ENCODE measurements around the gene ZNF529.

ZNF529 gene

DNA sequence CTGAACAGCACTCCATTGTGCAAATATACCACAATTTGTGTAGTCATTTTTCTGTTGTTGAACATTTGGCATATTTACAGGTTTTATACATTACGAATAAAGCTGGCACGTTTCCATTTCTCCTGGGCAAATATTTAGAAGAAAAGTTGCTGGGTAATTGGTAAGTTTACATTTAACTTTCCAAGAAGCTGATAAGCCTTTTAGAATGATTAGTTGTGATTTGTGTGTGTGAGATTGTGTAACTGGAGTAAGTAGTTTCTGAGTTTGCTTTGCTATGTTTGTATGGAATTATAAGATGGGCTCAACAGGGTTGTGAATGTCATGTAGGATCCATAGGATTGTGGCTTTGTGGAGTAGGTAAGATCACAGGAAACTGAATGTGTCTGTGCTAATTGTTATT is 1.6 kb upstream of the ZNF529 start:
- Histone ChIP-seq H3K79me2 (ENCODE audit: insufficient read depth, low read length) (peaks cover 57% of the 10 kb centered on the region), H3K9me3 (ENCODE audit: insufficient read depth, low read depth, low read length) (no peaks in the 10 kb centered on the region)

DNA sequence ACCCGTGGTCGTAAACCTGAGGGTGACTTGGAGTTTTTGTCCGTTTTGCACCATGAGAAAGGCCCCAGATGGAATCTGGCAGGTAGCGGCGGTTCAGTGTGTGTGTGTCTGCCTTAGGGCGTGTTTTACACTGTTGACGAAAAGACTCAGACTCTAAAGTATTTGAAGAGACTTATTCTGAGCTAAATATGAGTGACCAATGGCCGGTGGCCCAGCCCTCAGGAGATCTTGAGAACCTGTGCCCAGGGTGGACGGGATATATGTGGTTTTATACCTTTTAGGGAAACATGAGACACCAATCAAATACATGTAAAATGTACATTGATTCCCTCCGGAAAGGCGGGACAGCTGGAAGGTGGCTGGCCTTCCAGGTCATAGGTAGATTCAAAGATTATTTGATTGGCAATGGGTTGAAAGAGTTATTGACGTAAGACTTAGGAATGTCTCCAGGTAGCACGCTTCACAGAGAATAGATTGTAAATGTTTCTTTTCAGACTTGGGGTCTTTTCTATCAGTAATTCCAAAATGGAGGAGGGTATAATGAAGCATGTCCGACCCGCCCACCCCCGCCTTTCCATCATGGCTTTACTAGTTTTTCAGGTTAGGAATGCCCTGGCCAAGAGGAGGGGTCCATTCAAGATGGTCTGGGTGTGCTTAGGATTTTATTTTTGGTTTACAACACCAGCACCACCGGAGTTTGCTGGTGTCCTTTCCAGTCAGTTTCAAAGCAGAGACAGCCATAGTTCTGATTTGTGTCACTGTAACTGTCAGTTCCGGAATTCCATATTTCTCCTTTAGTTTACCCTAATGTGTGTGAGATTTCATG is 1.0 kb upstream of the ZNF529 start:
- no peaks in the 10 kb centered on the region for H3K9me2 ChIP-seq (replicated peaks; ENCODE audit: low read depth, low read length)
- TF ChIP-seq EZH2phosphoT487 (IDR thresholded peaks at IDR 0.05; ENCODE audit: borderline replicate concordance) (no peak), CTCF (conservative IDR thresholded peaks at IDR 0.05; ENCODE audit: low read length) (no peak)
- peaks cover 19% of the 10 kb centered on the region for H3K4me1 ChIP-seq (ENCODE audit: insufficient read depth, low read length, poor library complexity, severe bottlenecking)
- peak overlapping the region; percentile 99; the same call in 1 of the 2 replicates for H2AFZ ChIP-seq (ENCODE audit: low read length)
- H3K9me3 ChIP-seq (ENCODE audit: insufficient read depth, low read depth, low read length) = no peaks in the 10 kb centered on the region
- H4K20me1 ChIP-seq (ENCODE audit: insufficient read depth, low read length, poor library complexity, severe bottlenecking) = peaks cover 10% of the 10 kb centered on the region
- peak overlapping the region; percentile 79 for H3K4me2 ChIP-seq (ENCODE audit: low read depth, low read length, poor library complexity, severe bottlenecking)
- H3K27me3 ChIP-seq (ENCODE audit: insufficient read depth, low read length, poor library complexity, severe bottlenecking) = no peaks in the 10 kb centered on the region
- H3K9ac ChIP-seq (ENCODE audit: low read depth, low read length, poor library complexity, severe bottlenecking) = peak overlapping the region; percentile 82
- H3K36me3 ChIP-seq (ENCODE audit: insufficient read depth, low read length) = peaks cover 6% of the 10 kb centered on the region; the same call in 1 of the 2 replicates
- peak overlapping the region; percentile 99 for H3K4me3 ChIP-seq (ENCODE audit: low read length, poor library complexity, severe bottlenecking)
- no peaks in the 10 kb centered on the region for H3F3A ChIP-seq (ENCODE audit: low read depth)
- H3K79me2 ChIP-seq (ENCODE audit: insufficient read depth, low read length) = peaks cover 52% of the 10 kb centered on the region

More for the DNA sequence above, 1.6 kb upstream of the ZNF529 start:
- peak overlapping the region; percentile 82 for H3K9ac ChIP-seq (ENCODE audit: low read depth, low read length, poor library complexity, severe bottlenecking)
- no peaks in the 10 kb centered on the region for H3F3A ChIP-seq (ENCODE audit: low read depth)
- peaks cover 17% of the 10 kb centered on the region for H3K4me1 ChIP-seq (ENCODE audit: insufficient read depth, low read length, poor library complexity, severe bottlenecking)
- peaks cover 10% of the 10 kb centered on the region for H4K20me1 ChIP-seq (ENCODE audit: insufficient read depth, low read length, poor library complexity, severe bottlenecking)
- H3K9me2 ChIP-seq (replicated peaks; ENCODE audit: low read depth, low read length) = no peaks in the 10 kb centered on the region
- H2AFZ ChIP-seq (ENCODE audit: low read length) = no peak overlapping the region
- H3K4me2 ChIP-seq (ENCODE audit: low read depth, low read length, poor library complexity, severe bottlenecking) = peak overlapping the region; percentile 79
- no peaks in the 10 kb centered on the region for H3K27me3 ChIP-seq (ENCODE audit: insufficient read depth, low read length, poor library complexity, severe bottlenecking)
- TF ChIP-seq CTCF (conservative IDR thresholded peaks at IDR 0.05; ENCODE audit: low read length) (no peak), EZH2phosphoT487 (IDR thresholded peaks at IDR 0.05; ENCODE audit: borderline replicate concordance) (no peak)
- peaks cover 12% of the 10 kb centered on the region; the same call in 1 of the 2 replicates for H3K36me3 ChIP-seq (ENCODE audit: insufficient read depth, low read length)
- H3K4me3 ChIP-seq (ENCODE audit: low read length, poor library complexity, severe bottlenecking) = peak overlapping the region; percentile 99

- no peaks in the 10 kb centered on the region for H3K9me2 ChIP-seq (replicated peaks; ENCODE audit: low read depth, low read length)
- peaks cover 49% of the 10 kb centered on the region for H3K79me2 ChIP-seq (ENCODE audit: insufficient read depth, low read length)
- peaks cover 10% of the 10 kb centered on the region for H4K20me1 ChIP-seq (ENCODE audit: insufficient read depth, low read length, poor library complexity, severe bottlenecking)
- H3F3A ChIP-seq (ENCODE audit: low read depth) = no peaks in the 10 kb centered on the region
- H3K4me1 ChIP-seq (ENCODE audit: insufficient read depth, low read length, poor library complexity, severe bottlenecking) = peaks cover 25% of the 10 kb centered on the region
- H3K4me2 ChIP-seq (ENCODE audit: low read depth, low read length, poor library complexity, severe bottlenecking) = peak overlapping the region; percentile 75
- no peaks in the 10 kb centered on the region; the same call in 1 of the 2 replicates for H3K36me3 ChIP-seq (ENCODE audit: insufficient read depth, low read length)
- peak overlapping the region; percentile 82 for H3K9ac ChIP-seq (ENCODE audit: low read depth, low read length, poor library complexity, severe bottlenecking)
- no peaks in the 10 kb centered on the region for H3K27me3 ChIP-seq (ENCODE audit: insufficient read depth, low read length, poor library complexity, severe bottlenecking)
- peak overlapping the region; percentile 99 for H3K4me3 ChIP-seq (ENCODE audit: low read length, poor library complexity, severe bottlenecking)
- TF ChIP-seq CTCF (conservative IDR thresholded peaks at IDR 0.05; ENCODE audit: low read length) (no peak), EZH2phosphoT487 (IDR thresholded peaks at IDR 0.05; ENCODE audit: borderline replicate concordance) (no peak)
- H3K9me3 ChIP-seq (ENCODE audit: insufficient read depth, low read depth, low read length) = no peaks in the 10 kb centered on the region
- H2AFZ ChIP-seq (ENCODE audit: low read length) = peak overlapping the region; percentile 99
Observed at GRCh38 chr19:36572593-36573019, 486 bp downstream of the ZNF529 start.

Data from Loucy (cell line).